GM13977 (cell line): ENCODE data around the gene ELP4.

Experiments
- DNase-seq: peaks from one replicate; pipeline ENCODE4 v3.0.0; 2012; ENCODE audit warnings: low spot score
- in situ Hi-C: fragments of 300-500 bp; cut with MboI; formaldehyde crosslinking; loops from one replicate; pipeline ENCODE4 v1.12.0; 2022; ENCODE audit warnings: low sequenced_read_pairs, low pct_unique_long_range_greater_than_20kb, mixed read lengths, inconsistent platforms; ENCODE audit not compliant: unreplicated experiment
- TF ChIP-seq, protein P1 (sequence below): IDR thresholded peaks from 2 replicates; pipeline ENCODE4 v1.5.1; 2012; ENCODE audit warnings: mild to moderate bottlenecking, control low read depth; ENCODE audit not compliant: insufficient read depth; ENCODE audit errors: extremely low read depth, missing control alignments

Gene ELP4

DNA sequence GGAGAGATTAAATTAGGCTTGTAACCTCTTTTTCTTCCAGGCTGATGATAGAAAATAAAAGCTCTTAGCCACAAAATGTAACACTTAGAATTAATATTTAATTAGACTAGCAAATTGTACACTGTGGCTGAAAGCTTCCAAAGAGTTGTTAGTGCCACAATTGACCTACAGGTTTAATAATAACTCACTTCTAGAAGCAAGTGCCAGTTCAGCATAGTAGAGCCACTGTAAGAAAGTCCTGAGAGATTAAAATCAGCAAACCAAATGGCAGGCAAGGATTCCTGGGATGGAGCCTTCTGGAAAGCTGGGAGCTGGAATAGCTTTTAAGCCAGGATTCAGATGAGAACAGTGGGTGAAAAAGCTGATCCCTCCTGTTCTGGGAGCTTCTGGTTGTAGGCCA, 131.0 kb downstream of the ELP4 start:
- TF ChIP-seq, protein P1, sequence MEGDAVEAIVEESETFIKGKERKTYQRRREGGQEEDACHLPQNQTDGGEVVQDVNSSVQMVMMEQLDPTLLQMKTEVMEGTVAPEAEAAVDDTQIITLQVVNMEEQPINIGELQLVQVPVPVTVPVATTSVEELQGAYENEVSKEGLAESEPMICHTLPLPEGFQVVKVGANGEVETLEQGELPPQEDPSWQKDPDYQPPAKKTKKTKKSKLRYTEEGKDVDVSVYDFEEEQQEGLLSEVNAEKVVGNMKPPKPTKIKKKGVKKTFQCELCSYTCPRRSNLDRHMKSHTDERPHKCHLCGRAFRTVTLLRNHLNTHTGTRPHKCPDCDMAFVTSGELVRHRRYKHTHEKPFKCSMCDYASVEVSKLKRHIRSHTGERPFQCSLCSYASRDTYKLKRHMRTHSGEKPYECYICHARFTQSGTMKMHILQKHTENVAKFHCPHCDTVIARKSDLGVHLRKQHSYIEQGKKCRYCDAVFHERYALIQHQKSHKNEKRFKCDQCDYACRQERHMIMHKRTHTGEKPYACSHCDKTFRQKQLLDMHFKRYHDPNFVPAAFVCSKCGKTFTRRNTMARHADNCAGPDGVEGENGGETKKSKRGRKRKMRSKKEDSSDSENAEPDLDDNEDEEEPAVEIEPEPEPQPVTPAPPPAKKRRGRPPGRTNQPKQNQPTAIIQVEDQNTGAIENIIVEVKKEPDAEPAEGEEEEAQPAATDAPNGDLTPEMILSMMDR = no peak
- no peak for DNase-seq
- in situ Hi-C loops = no loop called here

DNA sequence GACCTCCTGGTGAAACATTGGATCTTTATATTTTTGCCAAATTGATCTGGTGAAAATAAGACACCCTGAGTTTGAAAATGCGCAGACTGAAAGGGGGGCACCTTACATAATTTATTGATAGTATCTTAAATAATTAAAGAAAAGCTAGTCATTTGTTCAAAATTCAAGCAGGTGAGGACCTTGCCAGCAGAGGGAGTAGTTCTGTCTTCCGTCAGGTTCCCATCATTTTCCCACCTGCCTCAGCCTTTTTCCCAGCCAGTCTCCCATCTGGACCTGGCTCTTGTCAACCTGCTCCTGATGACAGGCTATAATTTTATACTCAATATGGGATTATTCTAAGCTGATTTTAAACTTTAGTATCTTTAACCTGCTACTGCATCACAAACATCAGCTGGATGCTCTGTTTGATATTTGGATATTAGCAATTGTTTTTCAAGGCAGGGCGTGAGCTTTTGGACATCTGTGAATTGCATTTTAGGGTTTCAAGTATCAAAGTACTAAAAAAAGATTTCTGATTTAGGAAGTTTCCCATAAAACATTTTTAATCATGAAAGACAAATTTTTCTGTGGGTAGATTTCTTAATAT, 132.0 kb downstream of the ELP4 start:
- TF ChIP-seq, protein P1 = peak; percentile 67
- DNase-seq = no peak

DNA sequence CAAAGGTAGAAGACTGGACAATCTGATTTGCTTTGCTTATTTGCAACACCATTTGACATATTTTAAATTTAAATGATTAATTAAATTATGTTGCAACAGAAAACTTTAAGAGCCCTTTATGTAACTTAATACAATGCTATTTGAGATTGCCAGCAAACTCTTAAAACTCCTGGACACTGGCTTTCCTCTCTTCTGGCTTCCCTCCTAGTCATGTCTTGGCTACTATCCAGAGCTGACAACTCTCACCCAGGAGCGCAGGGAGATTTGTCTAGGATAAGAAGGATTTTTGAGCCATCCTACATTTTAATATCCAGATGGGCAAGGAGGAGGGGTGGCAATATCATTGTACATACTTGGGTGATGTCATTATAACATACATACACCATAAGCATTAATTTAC, 134.3 kb downstream of the ELP4 start:
- no peak for DNase-seq
- in situ Hi-C loops = no loop called here
- TF ChIP-seq, protein P1 = no peak

More for the DNA sequence above, 132.0 kb downstream of the ELP4 start:
- in situ Hi-C loops = no loop called here

DNA sequence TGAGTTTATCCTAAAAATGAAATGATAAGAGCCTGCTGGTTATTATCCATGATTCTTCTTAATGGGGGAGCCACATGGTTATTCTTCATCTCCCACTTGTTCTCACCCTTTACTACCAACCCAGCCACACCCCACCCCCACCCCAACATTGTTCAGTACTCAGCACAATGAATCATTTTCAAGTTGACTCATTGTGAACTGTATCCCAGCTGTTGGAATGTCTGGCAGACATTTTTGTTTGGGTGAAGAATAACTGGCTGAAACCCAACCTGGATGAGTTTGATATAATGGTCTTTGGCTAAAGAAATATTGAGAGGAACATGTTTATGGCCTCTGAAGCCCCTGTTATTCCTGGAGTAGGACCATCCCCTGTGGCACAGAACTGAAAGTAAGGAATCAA, 136.2 kb downstream of the ELP4 start:
- no peak for DNase-seq
- TF ChIP-seq, protein P1 = no peak
- in situ Hi-C loops = no loop called here

DNA sequence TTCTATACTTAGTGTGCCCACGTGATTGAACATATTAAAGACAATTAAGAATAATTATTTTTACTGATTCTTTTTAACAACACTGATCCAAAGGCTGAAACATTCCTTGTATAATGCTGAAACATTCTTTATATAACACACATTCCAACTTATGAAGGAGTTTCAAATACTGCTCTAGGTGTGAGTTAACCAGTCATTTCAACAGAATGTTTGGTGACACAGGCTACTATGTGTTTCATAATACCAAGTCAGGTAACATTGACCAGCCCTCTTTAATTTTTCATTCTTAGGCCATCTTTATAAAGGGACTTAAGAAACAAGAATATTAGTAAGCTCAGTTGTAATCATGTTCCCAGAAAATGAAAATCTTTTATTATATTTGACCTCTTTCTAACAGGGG, 136.6 kb downstream of the ELP4 start:
- TF ChIP-seq, protein P1 = no peak
- in situ Hi-C loops = no loop called here
- no peak for DNase-seq

- no peak for DNase-seq
- in situ Hi-C loops = no loop called here
- TF ChIP-seq, protein P1 = no peak
Observed at GRCh38 chr11:31649129-31649966, 139.8 kb downstream of the ELP4 start.
